Measurements from ENCODE around the gene TTC17. TPM values are rescaled to one million over a fixed set of nuclear protein-coding genes. Genes with fewer than 3 reads are reported as not detected.

TTC17 gene
- total RNA-seq, 1 experiment from 2014 or later = 41.5 TPM

DNA sequence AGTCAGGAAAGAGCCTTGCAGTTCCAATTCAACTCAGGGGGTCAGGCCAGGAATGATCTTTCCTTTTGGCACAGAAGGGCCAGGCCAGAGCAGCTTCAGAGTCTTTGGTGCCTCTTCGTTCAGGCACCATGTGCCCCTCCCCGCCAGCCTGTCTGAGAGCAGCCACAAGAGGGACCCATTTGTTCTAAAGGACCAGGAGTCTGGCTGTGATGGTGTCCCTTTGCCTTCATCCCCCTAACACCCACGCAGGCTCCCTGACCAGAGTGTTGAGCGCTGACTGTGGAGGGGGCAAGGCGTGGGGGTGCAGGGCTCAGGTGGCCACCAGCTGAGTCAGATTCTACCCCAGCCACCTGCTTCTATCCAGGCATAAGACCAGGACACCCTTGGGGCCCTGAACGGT is 156.4 kb downstream of the TTC17 start:
- Histone ChIP-seq H3K4me3 (ENCODE audit: insufficient read depth, low read depth, low read length) (no peak overlapping the region), H3K27me3 (ENCODE audit: control insufficient read depth, insufficient read depth, low read length) (no peaks in the 10 kb centered on the region), H3K36me3 (replicated peaks; ENCODE audit: control insufficient read depth, insufficient read depth, low read length) (no peaks in the 10 kb centered on the region)
- peak; percentile 70 for DNase-seq

DNA sequence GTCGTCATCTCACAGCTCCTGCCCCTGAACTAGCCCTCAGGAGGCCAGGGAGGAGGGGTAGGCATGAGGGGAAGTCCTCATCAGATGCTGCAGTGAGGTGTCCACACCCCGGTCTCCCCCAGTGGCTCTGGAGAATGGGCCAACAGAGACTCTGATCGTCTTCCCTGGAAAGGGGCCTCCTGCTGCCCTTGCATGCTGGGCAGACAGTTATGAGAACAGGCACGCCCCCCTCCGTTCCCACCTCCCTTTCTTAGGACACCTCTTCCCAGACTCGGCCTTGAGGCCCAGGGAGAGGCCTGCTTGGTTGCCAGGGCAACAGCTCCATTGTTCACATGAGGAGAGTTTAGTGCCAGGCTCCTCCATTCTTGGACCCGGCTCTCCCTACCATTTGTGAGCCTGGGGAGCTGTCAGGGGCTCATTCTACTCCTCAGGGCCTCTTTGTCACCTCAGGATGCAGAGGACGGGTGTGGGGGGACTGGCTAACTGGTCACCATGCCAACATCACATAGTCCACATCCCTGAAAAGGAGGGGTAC is 157.7 kb downstream of the TTC17 start:
- no peaks in the 10 kb centered on the region for H3K36me3 ChIP-seq (replicated peaks; ENCODE audit: control insufficient read depth, insufficient read depth, low read length)
- H3K27me3 ChIP-seq (ENCODE audit: control insufficient read depth, insufficient read depth, low read length) = no peaks in the 10 kb centered on the region
- H3K4me3 ChIP-seq (ENCODE audit: insufficient read depth, low read depth, low read length) = no peak overlapping the region
- peak; percentile 60 for DNase-seq

GRCh38 chr11:43517518-43517917 is 158.8 kb downstream of the TTC17 start:
- H3K36me3 ChIP-seq (replicated peaks; ENCODE audit: control insufficient read depth, insufficient read depth, low read length) = no peaks in the 10 kb centered on the region
- no peak for DNase-seq
- H3K27me3 ChIP-seq (ENCODE audit: control insufficient read depth, insufficient read depth, low read length) = no peaks in the 10 kb centered on the region
- H3K4me3 ChIP-seq (ENCODE audit: insufficient read depth, low read depth, low read length) = no peak overlapping the region

DNA sequence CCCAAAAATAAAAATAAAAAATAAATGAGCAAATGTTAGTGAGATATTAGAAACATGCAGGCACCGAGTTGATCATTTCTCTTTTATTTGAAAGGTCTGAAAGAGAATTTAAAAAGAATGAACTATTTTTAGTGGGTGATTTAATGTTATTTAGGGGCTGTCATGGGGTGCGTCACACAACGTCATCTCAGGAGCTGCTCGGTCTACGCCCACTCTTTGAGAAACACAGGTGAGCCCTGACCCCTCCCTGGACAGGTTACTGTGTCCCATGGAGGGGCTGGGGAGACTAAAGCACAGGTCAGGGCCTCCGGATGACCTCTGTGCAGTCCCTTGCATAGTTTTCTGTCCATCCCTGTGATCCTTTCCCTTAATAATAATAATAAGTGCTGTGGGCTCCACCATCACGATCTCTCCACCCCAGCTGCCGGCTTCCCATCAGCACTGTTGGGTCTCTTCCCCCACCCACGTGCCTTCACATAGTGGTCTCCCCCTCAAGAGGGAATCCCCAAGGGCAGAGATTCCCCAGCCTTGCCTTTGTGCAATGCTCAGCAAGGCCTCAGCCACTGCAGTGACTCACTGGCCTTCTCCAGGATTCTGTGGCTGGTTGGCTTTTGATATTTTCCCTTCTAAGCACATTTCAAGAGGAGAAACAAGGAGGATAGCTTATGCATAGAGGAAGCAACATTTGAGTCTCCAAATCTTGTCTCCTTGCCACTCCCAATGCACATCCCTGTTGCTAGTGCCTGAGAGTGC is 159.9 kb downstream of the TTC17 start:
- no peaks in the 10 kb centered on the region for H3K36me3 ChIP-seq (replicated peaks; ENCODE audit: control insufficient read depth, insufficient read depth, low read length)
- no peak for DNase-seq
- no peaks in the 10 kb centered on the region; the same call in 1 of the 2 replicates for H3K27me3 ChIP-seq (ENCODE audit: control insufficient read depth, insufficient read depth, low read length)
- H3K4me3 ChIP-seq (ENCODE audit: insufficient read depth, low read depth, low read length) = no peak overlapping the region

GRCh38 chr11:43521471-43521870 is 162.8 kb downstream of the TTC17 start:
- DNase-seq = no peak
- H3K27me3 ChIP-seq (ENCODE audit: control insufficient read depth, insufficient read depth, low read length) = no peaks in the 10 kb centered on the region; the same call in 1 of the 2 replicates
- no peak overlapping the region for H3K4me3 ChIP-seq (ENCODE audit: insufficient read depth, low read depth, low read length)
- H3K36me3 ChIP-seq (replicated peaks; ENCODE audit: control insufficient read depth, insufficient read depth, low read length) = no peaks in the 10 kb centered on the region

DNA sequence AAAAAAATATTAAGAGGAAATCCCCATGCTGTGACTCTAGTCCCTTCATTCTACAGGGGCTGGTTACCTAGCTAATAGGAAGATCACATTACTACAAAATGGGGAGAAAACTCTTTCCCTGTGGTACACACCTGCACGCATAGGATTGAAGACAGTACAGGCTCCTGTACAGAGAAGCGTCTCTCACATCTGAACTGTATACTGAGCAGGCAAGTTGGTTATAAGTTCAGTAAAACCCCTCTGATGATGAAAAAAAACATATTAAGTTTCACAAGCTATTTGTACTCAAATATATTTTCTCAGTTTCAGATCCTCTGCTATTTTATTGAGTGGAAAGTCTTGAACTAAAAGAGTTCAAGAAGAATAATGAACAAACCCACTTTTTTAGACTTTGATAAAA is 164.9 kb downstream of the TTC17 start:
- no peaks in the 10 kb centered on the region for H3K36me3 ChIP-seq (replicated peaks; ENCODE audit: control insufficient read depth, insufficient read depth, low read length)
- H3K4me3 ChIP-seq (ENCODE audit: insufficient read depth, low read depth, low read length) = no peak overlapping the region
- DNase-seq = no peak
- no peaks in the 10 kb centered on the region; the same call in 1 of the 2 replicates for H3K27me3 ChIP-seq (ENCODE audit: control insufficient read depth, insufficient read depth, low read length)

DNA sequence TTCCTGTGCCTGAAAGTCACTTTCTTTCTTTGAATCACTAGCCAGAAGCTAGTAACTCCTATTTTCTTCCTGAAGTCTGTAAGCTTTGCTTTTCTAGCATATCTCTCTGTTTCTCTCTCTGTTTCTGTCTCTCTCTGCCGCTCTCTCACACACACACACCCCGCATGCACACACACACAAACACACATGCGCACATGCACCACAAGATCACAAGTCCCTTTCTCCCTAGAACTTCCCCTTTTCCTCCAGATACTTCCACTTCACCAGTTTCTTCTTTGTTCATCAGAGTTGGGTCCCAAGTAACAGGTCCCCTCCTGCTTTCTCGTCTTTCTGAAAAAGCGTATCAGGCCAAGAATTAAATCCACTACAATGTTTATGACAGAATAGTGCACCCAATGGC is 173.3 kb downstream of the TTC17 start:
- Histone ChIP-seq H3K4me3 (ENCODE audit: insufficient read depth, low read depth, low read length) (no peak overlapping the region), H3K27me3 (ENCODE audit: control insufficient read depth, insufficient read depth, low read length) (no peaks in the 10 kb centered on the region), H3K36me3 (replicated peaks; ENCODE audit: control insufficient read depth, insufficient read depth, low read length) (no peaks in the 10 kb centered on the region)
- no peak for DNase-seq

DNA sequence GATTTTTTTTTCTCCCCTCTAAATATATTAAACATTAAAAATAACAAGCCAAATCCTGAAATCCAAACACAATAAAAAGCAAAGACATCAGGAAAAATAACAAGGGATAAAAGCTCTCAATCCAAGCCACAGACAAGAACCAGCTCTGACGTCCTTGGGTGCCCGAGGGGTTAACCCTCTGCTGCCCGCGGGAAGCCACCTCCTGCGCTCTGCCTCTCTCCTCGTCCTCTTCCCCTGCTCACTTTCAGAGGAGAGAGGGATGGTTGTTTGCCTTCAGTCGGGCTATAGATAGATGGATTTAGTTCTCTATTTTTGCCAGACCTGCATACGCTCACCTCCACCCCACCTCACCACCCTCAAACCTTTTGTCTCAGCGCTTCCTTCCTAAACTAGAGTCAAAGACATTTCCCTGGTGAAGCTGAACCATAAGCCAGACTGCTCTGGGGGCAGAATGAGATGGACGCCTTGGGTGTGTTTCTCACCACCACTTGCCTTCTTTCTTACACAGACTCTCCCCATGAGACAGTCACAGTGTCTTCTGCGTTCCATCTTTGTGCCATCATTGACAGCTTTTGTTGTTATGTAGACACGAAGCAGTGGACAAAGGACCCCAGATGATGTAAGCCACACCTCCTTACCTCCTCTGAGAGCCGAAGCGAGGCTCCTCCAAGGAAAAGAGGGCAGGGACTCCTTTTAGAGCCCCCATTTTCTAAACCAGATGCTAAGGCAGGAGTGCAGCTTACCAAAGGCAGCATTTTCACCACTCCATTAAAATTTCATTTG is 179.3 kb downstream of the TTC17 start:
- no peak overlapping the region for H3K4me3 ChIP-seq (ENCODE audit: insufficient read depth, low read depth, low read length)
- H3K36me3 ChIP-seq (replicated peaks; ENCODE audit: control insufficient read depth, insufficient read depth, low read length) = no peaks in the 10 kb centered on the region
- peaks cover 12% of the 10 kb centered on the region for H3K27me3 ChIP-seq (ENCODE audit: control insufficient read depth, insufficient read depth, low read length)
- no peak for DNase-seq

DNA sequence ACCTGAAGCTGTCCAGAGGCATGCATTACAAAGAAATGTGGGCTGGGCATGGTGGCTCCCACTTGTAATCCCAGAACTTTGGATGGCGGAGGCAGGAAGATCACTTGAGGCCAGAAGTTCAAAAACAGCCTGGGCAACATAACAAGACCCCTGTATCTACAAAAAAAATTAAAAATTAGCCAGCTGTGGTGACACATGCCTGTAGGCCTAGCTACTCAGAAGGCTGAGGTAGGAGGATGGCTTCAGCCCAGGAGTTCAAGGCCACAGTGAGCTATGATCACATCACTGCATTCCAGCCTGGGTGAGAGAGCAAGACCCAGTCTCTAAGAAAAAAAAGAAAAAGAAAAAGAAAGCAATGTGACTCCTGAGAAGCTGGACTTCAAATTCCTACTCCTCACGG is 183.3 kb downstream of the TTC17 start:
- H3K4me3 ChIP-seq (ENCODE audit: insufficient read depth, low read depth, low read length) = no peak overlapping the region
- H3K27me3 ChIP-seq (ENCODE audit: control insufficient read depth, insufficient read depth, low read length) = peaks cover 34% of the 10 kb centered on the region
- H3K36me3 ChIP-seq (replicated peaks; ENCODE audit: control insufficient read depth, insufficient read depth, low read length) = no peaks in the 10 kb centered on the region
- DNase-seq = no peak

DNA sequence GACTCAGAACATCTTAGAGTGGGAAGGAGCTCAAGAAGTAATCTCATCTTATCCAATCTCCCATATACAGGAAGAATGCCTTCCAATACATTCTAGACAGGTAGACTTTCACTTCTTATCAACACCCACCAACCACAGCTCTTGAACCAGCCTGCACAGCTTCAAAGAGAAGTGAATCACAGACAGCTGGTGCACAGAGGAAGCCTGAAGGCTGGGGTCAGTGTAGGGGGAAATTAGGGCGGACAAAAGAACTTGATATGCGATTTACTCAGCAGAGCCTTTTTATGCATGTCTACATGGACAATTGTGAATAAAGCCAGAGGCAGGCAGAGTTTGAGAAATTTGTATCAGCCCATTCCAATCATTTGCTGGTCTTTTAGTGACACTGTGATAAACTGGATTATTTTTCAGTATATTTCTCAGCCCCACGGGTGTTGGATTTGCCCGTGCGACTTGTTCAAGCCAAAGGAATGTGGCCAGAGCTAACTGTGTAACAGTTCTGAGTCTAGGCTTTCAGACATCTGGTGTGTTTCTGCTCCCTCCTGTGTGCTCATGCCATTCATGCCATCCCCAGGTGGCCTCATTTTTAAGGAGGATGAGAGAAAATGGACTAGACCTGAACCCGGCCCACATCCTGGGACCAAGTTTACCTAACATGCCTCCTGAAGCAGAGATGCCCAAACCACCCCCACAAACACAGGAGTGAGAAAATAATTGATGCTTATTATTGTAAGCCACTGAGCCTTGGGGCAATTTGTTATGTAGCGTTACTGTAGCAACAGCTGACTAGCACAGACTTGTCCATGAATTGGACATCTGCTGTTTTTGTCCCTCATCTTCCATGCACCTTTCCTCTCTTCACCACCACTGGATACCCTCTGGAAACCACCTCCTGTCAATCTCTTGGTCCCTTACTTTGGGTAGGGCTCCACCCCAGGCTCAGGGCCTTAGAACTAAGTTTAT is 184.3 kb downstream of the TTC17 start:
- DNase-seq = no peak
- no peak overlapping the region for H3K4me3 ChIP-seq (ENCODE audit: insufficient read depth, low read depth, low read length)
- H3K36me3 ChIP-seq (replicated peaks; ENCODE audit: control insufficient read depth, insufficient read depth, low read length) = no peaks in the 10 kb centered on the region

More for the DNA sequence above, 184.3 kb downstream of the TTC17 start:
- H3K27me3 ChIP-seq (ENCODE audit: control insufficient read depth, insufficient read depth, low read length) = peaks cover 38% of the 10 kb centered on the region

Other genes with a start within 250 kb of the TTC17 start
- gene API5, start 46.9 kb upstream of the TTC17 start, total RNA-seq (2014; rRNA removed; shearing (Covaris generic)) = 112 and 114 TPM in 2 replicates